Stimulated activated naive B cell treated with anti-CD40 and anti-IgM and Interleukin-4, amounts not matched to agents 10 μg/mL and 1 μg/mL and 100 μg/mL, for 72 hours (primary cell): Measurements from ENCODE around the gene UBR1.
A peak's percentile ranks its signal among the peaks of the same experiment; 100 is the strongest.

ENCODE experiments used
- ATAC-seq, 2 donors: fragments of 150-1000 bp; cut with Tn5 transposase; replicated peaks; 2 replicates each; pipeline ENCODE4 v1.10.0; 2021; ENCODE audit warnings: moderate library complexity in 1 of 2
- DNase-seq: peaks from one replicate; pipeline ENCODE4 v3.0.0; 2021
- H3K27ac Mint-ChIP-seq: one replicate; pipeline ENCODE4 v1.8.0; 2022; ENCODE audit warnings: mild to moderate bottlenecking, mixed read lengths
- H3K27me3 Mint-ChIP-seq, 2 donors: one replicate each; pipeline ENCODE4 v1.8.0; 2022; ENCODE audit warnings: mixed read lengths in 2 of 2
- H3K36me3 Mint-ChIP-seq, 2 donors: one replicate each; pipeline ENCODE4 v1.8.0; 2022; ENCODE audit warnings: mixed read lengths in 2 of 2, mild to moderate bottlenecking in 1 of 2
- H3K4me1 Mint-ChIP-seq, 2 donors: one replicate each; pipeline ENCODE4 v1.8.0; 2022; ENCODE audit warnings: mixed read lengths in 2 of 2, mild to moderate bottlenecking in 1 of 2
- H3K4me3 Mint-ChIP-seq, 2 donors: one replicate each; pipeline ENCODE4 v1.8.0; 2022; ENCODE audit warnings: mild to moderate bottlenecking in 2 of 2, mixed read lengths in 2 of 2, moderate library complexity in 1 of 2
- H3K9me3 Mint-ChIP-seq, 2 donors: one replicate each; pipeline ENCODE4 v1.8.0; 2022; ENCODE audit warnings: mixed read lengths in 2 of 2, mild to moderate bottlenecking in 1 of 2

Gene UBR1

DNA sequence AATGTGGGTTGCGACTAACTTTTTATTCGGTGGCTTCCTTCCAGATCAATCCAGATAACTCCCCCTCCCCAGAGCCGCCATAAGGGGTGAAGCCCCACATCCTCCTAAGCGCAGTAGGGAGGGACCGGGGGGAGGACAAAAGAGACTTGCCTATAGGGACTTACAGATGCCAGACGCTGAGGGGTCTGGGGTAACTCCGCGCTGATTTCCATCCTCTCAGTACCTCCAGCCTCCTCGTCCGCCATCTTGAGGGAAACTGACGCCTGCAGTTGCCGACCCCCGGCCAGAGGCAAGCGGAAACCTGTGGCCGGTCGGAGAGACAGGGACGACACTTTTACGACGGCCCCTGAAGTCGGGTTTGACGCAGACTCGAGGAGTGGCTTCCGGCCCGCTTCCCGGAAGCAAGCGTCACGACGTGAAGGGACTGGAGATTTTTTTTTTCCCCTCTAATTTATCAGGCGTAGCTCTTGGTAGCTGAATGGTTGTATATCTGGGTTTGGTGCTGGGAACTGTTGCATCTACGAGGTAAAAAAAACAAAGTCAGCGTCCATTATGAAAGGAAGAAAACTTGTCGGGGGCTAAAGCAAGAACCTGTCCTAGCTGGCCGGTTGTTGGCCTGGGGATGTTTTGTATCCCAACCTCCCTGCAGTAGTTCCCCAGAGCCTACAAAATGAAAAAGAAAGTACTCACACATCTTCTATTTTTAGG, at the start of gene UBR1:
Gene UBR1 (minus strand): TSS at position 261 of the 708 bp plus-strand sequence. CDS start 16 bp downstream, at position 245.
- H3K9me3 Mint-ChIP-seq, result no peaks in the 10 kb centered on the region
- ATAC-seq (peak; percentile 95 to 97), DNase-seq (peak; percentile 88)
- H3K36me3 Mint-ChIP-seq, result peaks cover 17 to 24% of the 10 kb centered on the region in 2 donors
- peak within 1 kb of the TSS; percentile 97 for H3K27ac Mint-ChIP-seq
- H3K4me1 Mint-ChIP-seq, result peaks cover 22 to 48% of the 10 kb centered on the region in 2 donors
- peak within 1 kb of the TSS; percentile 96 to 100 for H3K4me3 Mint-ChIP-seq
- H3K27me3 Mint-ChIP-seq, result no peaks in the 10 kb centered on the region

DNA sequence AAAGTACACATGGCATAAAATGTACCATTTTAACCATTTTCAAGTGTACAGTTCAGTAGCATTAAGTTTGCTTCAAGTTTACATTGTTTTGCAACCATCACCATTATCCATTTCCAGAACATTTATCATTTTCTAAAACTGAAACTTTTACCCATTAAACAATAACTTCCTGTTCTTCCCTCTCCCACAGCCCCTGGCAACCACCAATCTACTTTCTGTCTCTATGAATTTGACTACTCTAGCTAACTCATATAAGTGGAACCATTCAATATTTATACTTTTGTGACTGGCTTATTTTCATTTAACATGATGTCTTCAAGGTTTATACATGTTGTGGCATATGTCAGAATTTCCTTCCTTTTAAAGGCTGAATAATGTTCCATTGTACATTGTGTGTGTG, 47.4 kb upstream of the UBR1 start:
- peaks cover 17 to 37% of the 10 kb centered on the region in 2 donors for H3K36me3 Mint-ChIP-seq
- DNase-seq (no peak), ATAC-seq (no peak)
- H3K9me3 Mint-ChIP-seq, result no peaks in the 10 kb centered on the region
- no peak overlapping the region for H3K4me3 Mint-ChIP-seq
- no peak overlapping the region for H3K27ac Mint-ChIP-seq
- H3K27me3 Mint-ChIP-seq, result no peaks in the 10 kb centered on the region
- H3K4me1 Mint-ChIP-seq, result peaks cover 5 to 6% of the 10 kb centered on the region in 2 donors

DNA sequence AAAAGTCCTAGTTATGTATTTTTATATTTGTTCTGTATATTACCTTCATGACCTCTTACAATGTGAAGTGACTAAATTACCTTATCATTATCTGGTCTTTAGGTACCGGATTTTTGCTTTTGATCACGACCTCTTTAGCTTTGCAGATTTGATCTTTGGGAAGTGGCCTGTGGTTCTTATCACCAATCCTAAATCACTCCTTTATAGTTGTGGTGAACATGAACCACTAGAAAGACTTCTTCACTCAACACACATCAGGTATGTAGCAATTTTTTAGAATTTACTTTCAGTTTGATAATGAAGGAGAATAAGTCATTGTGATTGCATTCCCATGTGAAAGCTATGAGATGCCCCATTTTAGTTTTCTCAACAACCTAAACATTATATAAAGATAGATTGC, 45.9 kb upstream of the UBR1 start:
- no peaks in the 10 kb centered on the region for H3K9me3 Mint-ChIP-seq
- peaks cover 17 to 28% of the 10 kb centered on the region in 2 donors for H3K36me3 Mint-ChIP-seq
- H3K27me3 Mint-ChIP-seq, result no peaks in the 10 kb centered on the region
- peaks cover 5 to 6% of the 10 kb centered on the region in 2 donors for H3K4me1 Mint-ChIP-seq
- DNase-seq (no peak), ATAC-seq (no peak)
- no peak overlapping the region for H3K27ac Mint-ChIP-seq
- no peak overlapping the region for H3K4me3 Mint-ChIP-seq

DNA sequence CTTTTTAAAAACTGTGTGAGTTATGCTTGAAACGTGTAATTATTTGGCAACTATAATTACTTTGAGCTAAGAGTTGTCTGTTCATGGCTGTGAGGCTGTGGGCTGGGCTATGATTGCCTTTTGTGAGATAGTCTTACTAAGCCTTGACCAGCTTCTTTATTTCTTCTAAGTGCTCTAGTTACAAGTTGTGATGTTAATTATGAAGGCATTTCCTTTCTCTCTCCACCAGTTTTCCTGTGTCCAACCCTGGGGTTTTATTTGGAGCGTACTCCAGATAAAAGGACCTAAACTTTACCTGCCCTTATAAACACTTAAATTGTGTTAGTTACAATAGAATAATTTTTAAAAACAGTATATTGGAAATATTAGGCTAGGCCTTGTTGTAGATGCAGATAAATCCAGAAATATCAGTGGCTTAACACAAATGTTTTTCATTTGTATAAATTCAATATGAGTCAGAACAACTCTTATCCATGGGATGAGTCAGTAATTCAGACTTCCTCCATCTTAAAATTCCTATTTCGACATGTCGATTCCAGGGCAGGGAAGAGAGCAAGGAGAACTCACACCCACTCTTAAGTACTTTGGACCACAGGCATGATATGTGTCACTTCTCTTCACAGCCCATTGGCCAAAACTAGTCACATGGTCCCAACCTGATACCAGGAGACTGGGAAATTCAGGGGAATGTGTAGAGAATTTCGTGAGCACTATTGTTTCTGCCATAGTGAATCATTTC, 44.5 kb upstream of the UBR1 start:
- Mint-ChIP-seq H3K27me3 (no peaks in the 10 kb centered on the region), H3K27ac (no peak overlapping the region), H3K9me3 (no peaks in the 10 kb centered on the region), H3K36me3 (peaks cover 19 to 31% of the 10 kb centered on the region in 2 donors), H3K4me1 (peaks cover 5 to 6% of the 10 kb centered on the region in 2 donors), H3K4me3 (no peak overlapping the region)
- no peak for ATAC-seq
- DNase-seq, result no peak

DNA sequence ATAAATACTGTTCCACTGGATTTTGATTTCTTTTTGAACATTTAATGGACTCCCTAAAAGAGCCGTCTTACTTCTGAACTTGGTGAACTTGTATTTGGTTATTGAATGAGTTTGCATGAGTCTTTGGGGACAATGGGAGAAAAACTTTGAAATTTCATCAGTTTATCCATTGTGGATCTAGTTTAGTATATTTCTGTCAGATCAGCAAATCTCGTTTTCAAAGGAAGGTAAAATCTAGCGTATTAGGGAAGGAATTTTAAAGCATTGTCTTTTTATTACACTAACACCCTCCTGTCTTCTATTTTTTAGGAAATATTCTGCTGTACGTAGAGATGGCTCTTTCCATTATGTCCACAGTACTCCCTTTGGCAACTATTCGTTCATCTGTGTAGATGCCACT, 40.3 kb upstream of the UBR1 start:
- Mint-ChIP-seq H3K27me3 (no peaks in the 10 kb centered on the region), H3K4me1 (peaks cover 11 to 19% of the 10 kb centered on the region in 2 donors), H3K4me3 (no peak overlapping the region), H3K36me3 (peaks cover 27 to 41% of the 10 kb centered on the region in 2 donors), H3K9me3 (no peaks in the 10 kb centered on the region), H3K27ac (no peak overlapping the region)
- ATAC-seq (no peak), DNase-seq (no peak)

DNA sequence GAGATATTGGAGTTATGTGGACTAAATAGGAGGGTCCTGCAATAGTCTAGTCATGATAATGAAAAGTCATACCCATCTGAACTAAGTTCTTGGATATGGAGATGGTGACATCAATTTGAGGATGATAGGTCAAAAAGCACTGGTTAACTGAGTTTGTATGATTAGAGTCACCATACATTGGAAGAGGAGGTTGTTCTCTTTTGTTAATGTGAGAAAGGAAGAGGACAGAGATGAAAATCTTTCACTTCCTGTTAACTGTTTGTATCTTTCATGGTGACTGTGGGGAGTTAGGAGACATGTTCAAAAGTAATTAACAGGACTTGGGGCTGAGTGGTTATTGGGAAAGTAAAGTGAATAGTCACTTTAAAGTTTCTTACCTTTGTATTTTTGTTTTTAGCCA, 38.7 kb upstream of the UBR1 start:
- Mint-ChIP-seq H3K27ac (no peak overlapping the region), H3K9me3 (no peaks in the 10 kb centered on the region), H3K27me3 (no peaks in the 10 kb centered on the region), H3K4me3 (no peak overlapping the region), H3K4me1 (peaks cover 11 to 20% of the 10 kb centered on the region in 2 donors), H3K36me3 (peaks cover 42 to 53% of the 10 kb centered on the region in 2 donors)
- DNase-seq (no peak), ATAC-seq (peak; percentile 73)

DNA sequence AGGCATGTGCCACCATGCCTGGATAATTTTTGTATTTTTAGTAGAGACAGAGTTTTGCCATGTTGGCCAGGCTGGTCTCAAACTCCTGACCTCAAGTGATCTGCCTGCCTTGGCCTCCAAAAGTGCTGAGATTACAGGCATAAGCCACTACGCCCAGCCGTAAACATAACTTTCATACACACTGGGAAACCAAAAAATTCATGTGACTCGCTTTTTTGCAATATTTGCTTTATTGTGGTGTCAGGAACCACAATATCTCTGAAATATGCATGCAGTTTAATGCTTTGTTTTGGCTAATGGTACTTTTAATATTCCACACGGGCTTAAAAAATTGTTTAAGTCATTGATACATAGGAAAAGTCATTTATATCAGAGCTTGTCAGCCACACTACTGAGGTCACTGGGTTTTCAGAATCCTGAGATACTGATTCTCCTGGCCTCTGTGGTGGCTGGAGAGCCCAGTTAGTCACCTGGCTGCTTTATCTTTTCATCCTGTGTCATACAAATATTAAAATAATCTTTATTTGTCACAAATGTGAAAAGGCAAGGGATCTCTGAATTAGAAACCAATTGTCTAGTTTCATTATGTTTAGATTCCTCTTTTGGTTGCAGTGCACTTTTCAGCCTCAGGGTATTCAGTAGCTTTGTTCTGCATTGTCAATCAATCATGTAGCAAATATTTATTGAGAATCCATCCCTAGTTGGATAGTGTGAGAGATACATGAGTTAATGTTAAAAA, 37.5 kb upstream of the UBR1 start:
- Mint-ChIP-seq H3K9me3 (no peaks in the 10 kb centered on the region), H3K36me3 (peaks cover 46 to 58% of the 10 kb centered on the region in 2 donors), H3K27me3 (no peaks in the 10 kb centered on the region), H3K4me3 (no peak overlapping the region), H3K4me1 (peaks cover 11 to 26% of the 10 kb centered on the region in 2 donors), H3K27ac (peak overlapping the region; percentile 65)
- ATAC-seq (peak; percentile 75 to 77), DNase-seq (no peak)

DNA sequence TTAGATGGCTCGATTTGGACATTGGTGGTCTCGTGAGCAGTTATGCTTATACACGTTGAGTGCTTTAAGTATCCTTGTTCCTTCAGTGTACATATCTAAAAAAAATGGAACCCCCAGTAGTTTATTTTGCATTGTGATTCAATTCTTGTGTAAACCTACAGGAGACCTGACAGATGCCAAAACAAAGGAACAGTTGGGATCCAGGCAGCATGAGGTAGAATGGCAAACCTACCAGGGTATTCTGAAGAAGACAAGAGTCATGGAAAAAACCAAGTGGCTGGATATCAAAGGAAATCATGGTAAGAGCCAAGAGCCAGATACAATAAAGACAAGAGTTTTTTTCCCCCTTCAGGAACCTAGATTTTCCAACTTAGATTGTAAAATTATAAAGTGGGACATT, 29.5 kb upstream of the UBR1 start:
- Mint-ChIP-seq H3K4me3 (no peak overlapping the region), H3K4me1 (peaks cover 8 to 22% of the 10 kb centered on the region in 2 donors), H3K36me3 (peaks cover 22 to 30% of the 10 kb centered on the region in 2 donors), H3K27ac (no peak overlapping the region), H3K9me3 (no peaks in the 10 kb centered on the region), H3K27me3 (no peaks in the 10 kb centered on the region)
- DNase-seq, result no peak
- ATAC-seq, result no peak

DNA sequence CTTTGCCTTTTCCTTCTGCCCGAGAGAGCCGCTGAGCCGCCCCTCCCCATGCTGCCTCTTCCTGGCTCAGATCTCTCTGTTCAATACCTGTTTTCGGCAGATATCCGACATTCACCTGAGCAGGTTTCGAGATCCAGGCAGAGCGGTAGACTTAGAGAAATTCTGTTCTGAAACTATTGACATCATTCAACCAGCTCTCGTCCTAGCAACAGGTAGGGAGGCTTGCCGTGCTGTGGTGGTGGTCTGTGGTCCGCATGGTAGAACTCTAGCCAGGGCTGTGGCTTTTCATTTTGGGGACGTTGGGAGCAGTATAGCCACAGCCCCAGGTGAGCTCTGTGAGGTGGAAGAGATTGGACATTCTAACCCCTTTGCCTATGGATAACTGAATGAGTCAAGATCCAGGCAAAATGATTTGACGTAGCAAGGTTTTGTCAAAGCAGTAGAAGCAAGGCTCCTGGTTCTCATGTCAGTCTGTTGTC, 28.4 kb upstream of the UBR1 start:
- Mint-ChIP-seq H3K4me3 (peak overlapping the region; percentile 81 to 88), H3K9me3 (peaks cover 0 to 4% of the 10 kb centered on the region in 2 donors), H3K27me3 (no peaks in the 10 kb centered on the region), H3K27ac (peak overlapping the region; percentile 93), H3K36me3 (peaks cover 12 to 18% of the 10 kb centered on the region in 2 donors), H3K4me1 (peaks cover 8 to 18% of the 10 kb centered on the region in 2 donors)
- peak; percentile 4 to 15 for ATAC-seq
- DNase-seq, result no peak

DNA sequence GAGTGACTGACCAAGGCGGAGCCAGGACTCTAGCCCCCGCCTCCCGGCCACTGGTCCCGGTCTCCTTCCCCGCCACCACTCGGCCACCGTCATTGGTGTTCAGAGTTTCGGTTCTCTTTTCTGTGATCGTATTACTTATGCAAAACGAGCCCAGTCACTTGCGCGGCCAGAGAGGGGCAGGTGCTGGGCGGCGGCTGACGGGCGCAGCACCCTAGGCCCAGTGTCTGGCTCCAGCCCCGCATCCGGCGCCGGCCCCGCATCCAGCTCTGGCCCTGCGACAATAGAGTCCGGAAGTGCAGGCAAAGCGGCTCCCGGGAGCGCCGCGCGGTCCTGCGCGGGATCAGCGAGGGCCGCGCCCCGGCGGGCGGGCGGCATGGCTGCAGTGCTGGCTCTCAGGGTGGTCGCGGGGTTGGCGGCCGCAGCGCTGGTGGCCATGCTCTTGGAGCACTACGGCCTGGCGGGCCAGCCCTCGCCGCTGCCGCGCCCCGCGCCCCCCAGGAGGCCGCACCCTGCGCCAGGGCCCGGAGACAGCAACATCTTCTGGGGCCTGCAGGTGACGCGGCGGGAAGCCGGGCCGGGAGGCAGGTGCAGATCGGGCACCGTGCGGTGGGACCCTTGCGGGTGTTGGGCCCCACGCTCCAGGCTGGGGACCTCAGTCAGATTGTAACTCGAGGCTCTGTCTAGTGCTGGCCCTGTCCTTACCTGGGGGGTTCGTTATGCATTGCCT, 27.8 kb upstream of the UBR1 start, which contains the start of gene TMEM62:
Gene TMEM62 (plus strand): TSS at position 157 of the 727 bp plus-strand sequence. CDS start 217 bp downstream, at position 374.
- ATAC-seq (peak; percentile 96 to 97), DNase-seq (peak; percentile 83)
- H3K4me1 Mint-ChIP-seq, result peaks cover 11 to 20% of the 10 kb centered on the region in 2 donors
- peak within 1 kb of the TSS; percentile 93 for H3K27ac Mint-ChIP-seq
- H3K4me3 Mint-ChIP-seq, result peak within 1 kb of the TSS; percentile 81 to 88
- peaks cover 8 to 14% of the 10 kb centered on the region in 2 donors for H3K36me3 Mint-ChIP-seq
- no peaks in the 10 kb centered on the region for H3K27me3 Mint-ChIP-seq
- H3K9me3 Mint-ChIP-seq, result peaks cover 3 to 7% of the 10 kb centered on the region in 2 donors

DNA sequence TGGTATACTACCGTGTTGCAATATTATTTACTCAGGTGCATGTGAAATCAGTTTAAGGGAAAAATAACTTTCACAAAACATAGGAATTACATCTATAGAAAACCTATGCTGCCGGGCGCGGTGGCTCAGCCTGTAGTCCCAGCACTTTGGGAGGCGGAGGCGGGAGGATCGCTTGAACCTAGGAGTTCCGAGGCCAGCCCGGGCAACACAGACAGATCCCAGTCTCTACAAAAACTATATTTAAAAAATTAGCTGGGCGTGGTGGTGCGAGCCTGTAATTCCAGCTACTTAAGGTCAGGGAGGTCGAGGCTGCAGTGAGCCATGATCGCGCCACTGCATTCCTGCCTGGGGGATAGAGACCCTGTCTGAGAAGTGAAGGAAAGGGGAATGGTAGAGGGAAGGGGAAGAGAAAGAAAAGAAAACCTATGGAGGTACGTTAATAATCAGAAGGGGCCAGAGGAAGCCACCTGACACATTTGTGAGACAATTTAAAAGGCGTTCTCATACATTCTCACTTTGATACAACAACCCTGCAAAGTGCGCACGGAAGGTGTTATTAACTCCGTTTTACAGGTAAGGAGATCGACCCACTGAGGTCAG, 27.1 kb upstream of the UBR1 start:
- H3K4me1 Mint-ChIP-seq, result peaks cover 11 to 21% of the 10 kb centered on the region in 2 donors
- no peaks in the 10 kb centered on the region for H3K27me3 Mint-ChIP-seq
- peak overlapping the region; percentile 89 for H3K27ac Mint-ChIP-seq
- H3K36me3 Mint-ChIP-seq, result peaks cover 4 to 8% of the 10 kb centered on the region in 2 donors
- no peak for DNase-seq
- no peak for ATAC-seq
- H3K9me3 Mint-ChIP-seq, result peaks cover 4 to 8% of the 10 kb centered on the region in 2 donors
- H3K4me3 Mint-ChIP-seq, result peak overlapping the region; percentile 81 to 88

DNA sequence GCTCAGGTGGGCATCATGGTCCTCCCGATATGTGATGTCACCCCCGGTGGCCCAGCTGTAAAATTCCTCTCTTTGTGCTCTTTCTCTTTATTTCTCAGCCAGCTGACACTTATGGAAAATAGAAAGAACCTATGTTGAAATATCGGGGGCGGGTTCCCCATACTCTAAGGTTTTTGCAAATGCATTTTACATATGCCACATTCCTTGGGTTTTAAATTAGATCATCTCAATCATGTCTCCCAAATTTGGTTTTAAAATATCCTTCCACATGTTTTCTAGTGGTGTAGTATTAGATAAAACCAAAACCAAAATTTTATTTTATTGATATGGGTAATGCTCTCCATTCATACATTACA, 23.1 kb upstream of the UBR1 start:
- no peak for ATAC-seq
- H3K4me1 Mint-ChIP-seq, result peaks cover 4 to 6% of the 10 kb centered on the region in 2 donors
- no peak overlapping the region for H3K27ac Mint-ChIP-seq

More for the DNA sequence above, 23.1 kb upstream of the UBR1 start:
- no peaks in the 10 kb centered on the region for H3K36me3 Mint-ChIP-seq
- no peaks in the 10 kb centered on the region for H3K27me3 Mint-ChIP-seq
- H3K9me3 Mint-ChIP-seq, result peaks cover 4 to 8% of the 10 kb centered on the region in 2 donors
- no peak for DNase-seq
- no peak overlapping the region for H3K4me3 Mint-ChIP-seq
